HG03025 (cell line): Measurements from ENCODE around the gene ANKEF1.
A peak's percentile ranks its signal among the peaks of the same experiment; 100 is the strongest.

Experiments used
- ATAC-seq: cut with Tn5 transposase; IDR thresholded peaks from one replicate; pipeline ENCODE4 v1.9.1; 2021; ENCODE audit warnings: mild to moderate bottlenecking, moderate library complexity; ENCODE audit not compliant: unreplicated experiment, low FRiP score

ANKEF1 gene

DNA sequence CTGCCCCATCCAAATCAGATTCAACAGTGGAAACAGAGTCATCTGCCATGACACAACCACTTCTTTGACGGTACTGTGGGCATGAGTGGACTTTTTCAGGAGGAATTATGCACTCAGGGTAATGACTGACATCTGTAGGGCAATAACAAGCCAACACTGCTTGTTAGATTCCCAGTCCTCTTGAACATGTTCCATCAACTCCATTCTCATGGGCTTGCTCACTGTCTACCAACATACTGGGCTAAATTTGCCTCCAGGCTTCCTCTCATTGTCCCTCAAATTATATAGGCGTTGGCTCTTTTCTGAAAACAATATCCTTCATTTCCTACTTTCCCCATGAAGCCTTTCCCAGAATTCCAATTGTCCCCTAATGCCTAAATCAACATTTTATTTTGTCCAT is 43.1 kb downstream of the ANKEF1 start:
- no peak for ATAC-seq

DNA sequence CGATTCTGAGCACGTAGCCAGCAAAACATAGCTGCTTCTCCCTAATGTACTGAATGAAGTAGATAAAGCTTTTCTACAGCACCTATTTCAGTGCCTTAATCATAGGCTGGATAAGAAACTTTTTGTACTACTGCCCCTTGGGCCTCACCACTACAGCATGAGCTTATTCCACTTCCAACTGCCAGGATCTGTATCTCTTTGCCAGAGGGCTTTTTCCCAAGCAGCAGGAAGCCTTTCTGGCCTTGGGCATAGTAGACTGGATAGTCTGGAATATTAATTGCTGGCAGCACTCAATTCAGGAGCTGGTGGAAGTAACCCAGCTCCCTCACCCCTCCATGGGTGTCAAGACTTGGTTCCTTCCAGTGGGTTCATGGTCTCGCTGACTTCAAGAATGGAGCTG is 43.6 kb downstream of the ANKEF1 start:
- ATAC-seq, result no peak

DNA sequence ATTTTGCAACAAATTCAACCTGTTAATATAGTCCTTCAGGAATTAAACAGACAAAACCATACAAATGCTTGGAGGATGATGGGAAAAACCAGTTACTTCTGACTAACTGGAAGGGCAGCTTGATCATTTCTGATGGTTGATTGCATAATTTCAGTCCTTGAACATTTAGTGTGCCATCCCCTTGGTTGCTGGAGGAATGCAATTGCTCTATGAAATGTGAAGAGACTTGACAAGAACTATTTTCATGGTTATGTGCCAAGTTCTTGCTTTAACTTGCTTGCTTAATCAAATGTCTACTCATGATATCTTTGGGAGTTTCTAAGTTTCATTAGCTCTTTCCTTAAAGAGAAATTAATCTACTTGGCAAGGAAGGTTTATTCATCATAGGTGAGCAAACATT is 45.2 kb downstream of the ANKEF1 start:
- no peak for ATAC-seq

DNA sequence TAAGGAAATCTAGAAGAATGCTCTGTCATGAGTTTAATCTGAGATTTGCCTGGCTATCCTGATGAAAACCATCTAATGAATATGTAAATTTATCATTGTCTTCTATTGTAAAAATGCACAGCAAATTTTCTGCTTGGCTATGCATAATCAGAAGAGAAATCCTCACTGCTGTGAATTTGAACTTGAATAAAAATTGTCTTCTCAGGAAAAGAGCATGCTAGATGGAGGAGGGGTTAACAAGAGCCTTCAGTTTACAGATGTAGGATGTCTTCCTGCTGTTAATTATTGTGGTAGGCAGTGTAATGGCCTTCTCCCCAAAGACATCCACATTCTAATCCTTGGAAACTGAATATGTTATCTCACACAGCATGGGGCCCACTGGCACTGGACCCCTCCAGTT is 45.8 kb downstream of the ANKEF1 start:
- ATAC-seq, result no peak

DNA sequence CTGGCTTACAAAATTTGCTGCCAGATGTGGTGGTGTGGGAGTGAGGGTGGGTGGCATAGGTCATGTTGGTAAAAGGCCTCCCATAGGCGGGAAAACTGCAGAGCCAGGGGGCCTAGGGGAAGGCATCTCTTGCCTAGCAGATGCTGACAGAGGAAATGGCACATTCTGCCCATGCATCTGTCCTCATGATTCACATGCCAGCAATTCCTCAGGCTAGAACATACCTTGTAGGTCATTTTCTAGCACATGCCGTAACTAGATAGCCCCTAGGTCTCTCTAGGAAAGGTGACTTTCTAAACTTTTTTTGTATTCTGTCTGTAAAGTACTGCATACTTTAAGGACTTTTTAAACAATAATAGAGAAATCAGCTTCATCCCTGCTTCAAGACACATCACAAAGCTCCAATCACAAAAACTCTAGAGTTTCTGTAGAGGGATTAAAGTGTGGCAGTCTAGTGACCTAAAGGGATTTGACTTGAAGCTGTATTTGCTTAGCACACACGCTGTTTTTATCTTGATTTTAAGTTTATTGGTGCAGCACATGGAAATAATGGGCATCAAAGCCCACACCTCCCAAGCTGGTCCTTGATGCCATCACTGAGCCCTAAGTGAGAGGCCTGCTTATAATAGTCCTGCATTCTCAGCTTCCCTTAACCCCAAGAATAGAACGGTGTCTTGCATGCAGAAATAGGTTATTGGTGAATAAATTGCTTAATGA is 55.2 kb downstream of the ANKEF1 start:
- no peak for ATAC-seq

DNA sequence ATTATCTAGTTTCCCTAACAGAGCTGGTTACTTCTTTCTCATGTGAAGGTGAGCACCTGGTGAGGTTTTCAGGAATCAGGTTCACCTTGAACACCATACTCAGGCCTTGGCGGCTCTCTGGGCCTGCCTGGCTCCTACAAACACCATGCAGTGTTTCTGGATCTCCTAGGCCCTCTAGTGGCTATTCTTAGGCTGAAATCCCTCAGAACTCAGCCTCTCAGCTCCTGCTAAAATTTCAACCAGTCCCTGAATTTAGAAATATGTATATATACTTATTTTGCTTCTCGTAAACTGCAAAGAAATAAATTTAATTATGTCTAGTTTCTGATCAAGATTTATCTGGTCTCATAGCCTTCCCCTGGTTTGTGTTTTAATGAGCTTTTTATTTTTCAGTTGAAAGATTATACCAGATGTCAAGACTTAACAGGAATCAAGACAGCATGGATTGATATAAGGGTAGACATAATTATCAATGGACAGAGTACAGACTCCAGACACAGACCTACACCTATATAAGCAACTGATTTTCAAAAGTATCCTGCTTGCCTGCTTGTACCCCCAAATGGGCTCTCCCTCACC is 55.9 kb downstream of the ANKEF1 start:
- peak; percentile 49 for ATAC-seq

DNA sequence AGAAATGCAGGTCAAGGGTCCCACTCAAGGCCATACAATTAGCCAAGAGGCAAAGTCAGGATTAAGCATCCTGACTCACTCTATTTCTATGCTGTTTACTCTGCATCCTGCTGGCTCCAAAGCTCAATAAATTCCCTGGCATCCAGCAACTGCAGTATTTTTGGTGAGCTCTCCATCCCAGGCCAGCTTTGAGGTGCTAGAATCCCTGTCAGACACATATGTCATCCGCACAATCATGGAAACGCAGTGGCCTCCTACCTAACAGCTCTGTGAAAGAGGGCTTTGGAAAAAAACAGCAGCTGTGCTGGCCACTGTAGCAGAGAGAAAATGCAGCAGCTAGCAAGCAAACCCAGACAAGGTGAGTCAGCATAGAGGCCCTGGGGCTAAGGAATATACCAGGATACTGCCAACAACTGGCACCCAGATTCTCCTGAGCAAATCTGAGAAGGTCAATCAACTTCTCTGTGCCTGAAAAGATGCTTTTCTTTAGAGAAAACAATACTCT is 58.4 kb downstream of the ANKEF1 start:
- no peak for ATAC-seq

DNA sequence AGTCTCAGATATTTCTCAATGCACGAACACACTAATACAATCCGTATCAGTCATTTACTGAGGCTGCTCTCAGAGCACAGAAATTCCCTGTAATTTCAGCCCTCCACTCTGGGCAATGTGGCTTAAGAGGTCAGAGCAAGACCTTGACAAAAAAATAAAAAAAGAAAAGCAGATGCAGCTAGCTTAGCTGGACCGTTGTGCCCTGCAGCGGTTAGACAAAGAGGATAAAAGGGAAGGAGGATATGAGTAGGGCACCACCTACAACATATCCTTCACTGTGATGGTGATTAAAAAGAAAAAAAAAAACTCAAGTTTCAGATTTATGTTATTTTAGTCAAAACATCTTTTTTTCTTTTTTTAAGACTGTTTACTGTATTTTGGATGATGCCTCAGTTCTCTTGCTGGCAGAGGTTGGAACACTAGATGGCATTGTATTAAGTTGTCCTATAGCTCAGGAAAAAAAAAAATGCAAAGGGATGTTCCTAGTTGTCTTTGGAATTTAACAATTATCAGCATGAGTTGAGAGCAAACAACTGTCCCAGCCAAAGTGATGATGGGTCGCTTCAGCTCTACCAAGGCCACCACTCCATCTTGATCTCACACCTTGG is 59.9 kb downstream of the ANKEF1 start:
- ATAC-seq, result no peak

DNA sequence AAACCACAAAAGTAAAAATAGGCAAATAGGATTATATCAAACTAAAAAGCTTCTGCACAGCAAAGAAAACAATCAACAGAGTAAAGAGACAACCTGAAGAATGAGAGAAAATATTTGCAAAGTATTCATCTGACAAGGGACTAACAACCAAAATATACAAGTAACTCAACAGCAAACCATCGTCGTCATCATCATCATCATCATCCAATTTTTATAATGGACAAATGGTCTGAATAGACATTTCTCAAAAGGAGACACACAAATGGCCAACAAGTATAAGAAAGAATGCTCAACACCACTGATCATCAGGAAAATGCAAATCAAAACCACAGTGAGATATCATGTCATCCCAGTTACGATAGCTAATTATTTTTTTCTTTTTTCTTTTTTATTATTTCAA is 62.0 kb downstream of the ANKEF1 start:
- no peak for ATAC-seq

DNA sequence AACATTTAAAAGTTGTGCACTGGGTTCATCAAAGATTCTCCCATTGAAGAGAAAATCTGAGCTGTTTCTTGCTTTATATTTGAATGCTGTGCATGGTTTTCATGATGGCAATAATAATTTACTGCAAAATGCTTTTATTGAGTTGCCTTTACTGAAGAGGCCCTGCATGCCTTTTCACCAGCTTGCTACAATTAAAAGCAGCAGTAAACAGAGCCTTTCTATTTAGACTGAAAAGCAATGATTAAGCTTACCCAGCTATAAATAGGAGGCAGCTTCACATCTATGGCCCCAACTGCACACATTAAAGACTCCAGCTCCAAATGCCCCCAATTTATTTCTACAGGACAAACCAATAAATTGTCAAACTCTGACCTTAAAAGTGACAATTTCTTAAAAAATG is 70.3 kb downstream of the ANKEF1 start:
- no peak for ATAC-seq
